ENCODE data around the gene ZNF789.

The ZNF789 gene

DNA sequence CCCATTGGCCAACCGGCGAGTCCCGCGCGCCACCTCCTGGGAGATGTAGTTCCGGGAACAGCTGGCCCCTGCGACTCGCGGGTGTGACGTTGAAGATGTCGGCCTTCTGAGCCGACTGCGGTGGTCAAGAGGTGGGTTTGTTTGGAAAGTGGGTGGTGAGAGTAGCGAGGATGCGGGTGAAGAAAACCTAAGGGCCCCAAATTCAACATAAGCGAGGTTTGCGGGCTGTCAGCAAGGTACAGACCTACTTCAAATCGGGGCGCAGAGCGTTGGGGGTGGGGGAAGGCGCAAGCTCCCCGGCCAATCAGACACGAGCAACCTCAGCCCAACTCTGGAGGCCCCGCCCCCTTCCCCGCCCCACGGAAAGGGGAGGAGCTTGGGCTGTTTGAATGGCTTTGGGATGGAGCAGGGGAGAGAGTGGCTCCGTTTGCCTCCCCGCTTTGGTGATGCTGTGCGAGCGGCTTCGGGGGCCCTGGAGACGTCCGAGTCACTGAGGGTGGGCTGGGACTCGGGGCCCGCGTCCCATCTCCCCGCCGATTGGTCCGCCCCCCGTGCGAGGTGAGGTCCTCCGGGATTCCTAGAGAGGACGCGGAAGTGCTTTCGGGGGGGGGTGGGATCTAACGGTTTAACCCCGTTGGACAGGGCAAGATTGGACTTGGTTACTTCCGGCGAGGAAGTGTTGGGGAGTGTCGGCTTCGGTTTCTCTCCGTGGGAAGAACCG is 32.1 kb downstream of the ZNF789 start, which contains the start of gene ZKSCAN5:
Gene ZKSCAN5 (plus strand): TSS at position 60 of the 721 bp plus-strand sequence. CDS start 1,383 bp downstream, outside the sequence.
- DNase-seq (ENCODE audit: low read depth) = peak; percentile 93

DNA sequence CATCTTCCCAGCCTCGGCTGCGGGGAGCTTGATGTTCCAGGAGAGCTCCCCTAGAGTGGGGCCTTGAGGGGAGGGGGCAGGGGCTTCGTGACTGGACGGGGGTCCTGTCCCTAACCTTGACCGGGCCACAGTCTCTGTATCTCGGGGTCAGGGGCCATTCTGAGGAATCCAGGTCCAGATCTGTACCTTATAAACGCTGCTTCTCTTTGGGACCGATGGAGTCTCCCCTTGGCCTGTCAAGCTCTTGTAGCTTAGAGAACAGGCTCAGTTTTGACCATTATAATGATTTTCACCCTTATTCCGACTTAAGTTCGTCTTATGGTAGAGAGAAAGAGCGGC is 32.6 kb downstream of the ZNF789 start:
- no peak for DNase-seq (ENCODE audit: low read depth)

DNA sequence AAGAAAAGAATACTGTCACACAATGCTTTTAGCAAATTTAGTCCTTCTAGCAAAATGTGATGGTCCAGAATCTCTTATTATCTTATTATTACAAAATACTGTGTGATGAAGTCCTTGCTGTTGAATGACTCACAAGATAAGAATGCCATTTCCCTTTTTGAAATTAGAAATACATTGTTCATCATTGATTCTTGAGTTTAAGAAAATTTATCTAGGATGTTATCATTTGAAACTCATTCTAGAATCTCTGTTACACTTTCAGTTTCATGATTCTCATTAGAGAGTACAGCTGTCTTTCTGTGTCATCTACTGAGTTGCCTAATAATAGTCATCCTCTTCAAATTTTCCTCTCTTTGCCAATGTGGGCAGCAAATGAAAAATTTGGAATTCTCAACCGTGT is 41.4 kb downstream of the ZNF789 start:
- no peak for DNase-seq (ENCODE audit: low read depth)

DNA sequence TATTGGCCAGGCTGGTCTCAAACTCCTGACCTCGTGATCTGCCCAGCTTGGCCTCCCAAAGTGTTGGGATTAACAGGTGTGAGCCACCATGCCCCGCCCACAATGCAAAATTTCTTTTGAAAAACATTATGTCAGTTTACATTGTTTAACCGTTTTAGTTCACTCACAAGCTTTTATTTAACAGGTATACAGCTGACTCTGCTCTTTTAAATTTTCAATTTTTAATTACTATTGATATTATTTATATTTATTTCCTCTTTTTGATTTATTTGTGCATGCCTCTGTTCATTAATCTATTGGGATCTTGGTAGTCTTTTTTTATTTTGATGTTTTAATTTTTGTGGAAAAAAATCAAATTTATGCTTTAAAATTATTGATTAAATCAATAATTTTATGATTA is 48.7 kb downstream of the ZNF789 start:
- DNase-seq (ENCODE audit: low read depth) = no peak

DNA sequence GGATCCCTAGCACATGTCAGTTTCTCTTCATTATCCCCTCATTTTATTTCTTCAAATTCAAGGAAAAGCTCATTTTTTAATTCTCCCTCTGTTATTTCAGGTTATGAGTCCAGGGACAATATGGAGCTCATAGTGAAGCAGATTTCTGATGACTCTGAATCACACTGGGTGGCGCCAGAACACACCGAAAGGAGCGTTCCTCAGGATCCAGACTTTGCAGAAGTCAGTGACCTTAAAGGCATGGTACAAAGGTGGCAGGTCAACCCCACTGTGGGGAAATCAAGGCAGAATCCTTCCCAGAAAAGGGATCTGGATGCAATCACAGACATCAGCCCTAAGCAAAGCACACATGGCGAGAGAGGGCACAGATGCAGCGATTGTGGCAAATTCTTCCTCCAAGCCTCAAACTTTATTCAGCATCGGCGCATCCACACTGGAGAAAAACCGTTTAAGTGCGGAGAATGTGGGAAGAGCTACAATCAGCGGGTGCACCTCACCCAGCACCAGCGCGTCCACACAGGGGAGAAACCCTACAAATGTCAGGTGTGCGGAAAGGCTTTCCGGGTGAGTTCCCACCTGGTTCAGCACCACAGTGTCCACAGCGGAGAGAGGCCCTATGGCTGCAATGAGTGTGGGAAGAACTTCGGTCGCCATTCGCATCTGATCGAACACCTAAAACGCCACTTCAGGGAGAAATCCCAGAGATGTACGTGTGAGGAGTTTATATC is 53.2 kb downstream of the ZNF789 start:
- DNase-seq (ENCODE audit: low read depth) = no peak

DNA sequence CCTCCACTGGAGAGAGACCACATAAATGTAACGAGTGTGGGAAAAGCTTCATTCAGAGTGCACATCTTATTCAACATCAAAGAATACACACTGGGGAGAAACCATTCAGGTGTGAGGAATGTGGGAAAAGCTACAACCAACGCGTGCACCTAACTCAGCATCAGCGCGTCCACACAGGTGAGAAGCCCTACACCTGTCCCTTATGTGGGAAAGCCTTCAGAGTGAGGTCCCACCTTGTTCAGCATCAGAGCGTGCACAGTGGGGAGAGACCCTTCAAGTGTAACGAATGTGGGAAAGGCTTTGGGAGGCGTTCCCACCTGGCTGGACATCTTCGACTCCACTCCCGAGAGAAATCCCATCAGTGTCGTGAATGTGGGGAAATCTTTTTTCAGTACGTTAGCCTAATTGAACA is 58.7 kb downstream of the ZNF789 start:
- no peak for DNase-seq (ENCODE audit: low read depth)

DNA sequence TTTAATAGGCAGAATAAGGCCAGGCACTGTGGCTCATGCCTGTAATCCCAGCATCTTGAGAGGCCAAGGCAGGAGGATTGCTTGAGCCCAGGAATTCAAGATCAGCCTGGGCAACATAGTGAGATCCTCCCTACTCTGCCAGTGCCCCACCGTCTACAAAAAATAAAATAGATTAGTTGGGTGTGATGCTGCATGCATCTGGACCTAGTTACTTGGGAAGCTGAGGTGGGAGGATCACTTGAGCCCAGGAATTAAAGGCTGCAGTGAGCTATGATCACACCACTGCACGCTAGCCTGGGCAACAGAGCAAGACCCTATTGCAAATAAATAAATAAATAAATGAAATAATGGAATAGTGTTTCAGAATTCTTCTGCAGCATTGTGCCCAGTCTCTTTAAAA is 63.0 kb downstream of the ZNF789 start:
- DNase-seq (ENCODE audit: low read depth) = no peak
